ENCODE results near the gene TRIP6. TPM values are rescaled to one million over a fixed set of nuclear protein-coding genes. Genes with fewer than 3 reads are reported as not detected.

Gene TRIP6
- total RNA-seq, 1 experiment from 2014 or later, result 102 TPM

GRCh38 chr7:100885440-100886141 lies 18.4 kb downstream of the TRIP6 start:
- H3K9ac ChIP-seq (ENCODE audit: low read length), result no peak overlapping the region
- TF ChIP-seq RAD21 (IDR thresholded peaks at IDR 0.05; ENCODE audit: low read depth) (no peak), ZFX (IDR thresholded peaks at IDR 0.05) (no peak), CEBPB (IDR thresholded peaks at IDR 0.05; ENCODE audit: low read depth) (no peak)
- no TSS peak for BruUV-seq (replicated peaks)
- H3K4me2 ChIP-seq (ENCODE audit: low read length), result no peak overlapping the region
- no peak overlapping the region for H2AFZ ChIP-seq (ENCODE audit: low read depth, low read length, poor library complexity, severe bottlenecking)
- no peak for ATAC-seq
- CTCF ChIA-PET, result interaction anchor here (1.4 kb wide), 1 partner anchor 84 kb away, joined by 3 read pairs; no protein-coding TSS in a partner anchor
- H3K27ac ChIP-seq (ENCODE audit: low read depth, low read length), result no peak overlapping the region; the same call in 1 of the 2 replicates
- no peaks in the 10 kb centered on the region for H3K9me2 ChIP-seq (ENCODE audit: insufficient read depth)
- H3K79me2 ChIP-seq (ENCODE audit: insufficient read depth, low read length), result peaks cover 78% of the 10 kb centered on the region
- POLR2A ChIA-PET, result interaction anchor here (0.9 kb wide), 1 partner anchor 10 kb away, joined by 3 read pairs; no protein-coding TSS in a partner anchor
- H4K20me1 ChIP-seq (ENCODE audit: insufficient read depth), result no peaks in the 10 kb centered on the region
- DNase-seq (ENCODE audit: low read depth, low spot score), result no peak
- no peaks in the 10 kb centered on the region for H3K9me3 ChIP-seq (ENCODE audit: control insufficient read depth in 1 of 2, insufficient read depth in 1 of 2, low read depth in 1 of 2, low read length in 2 of 2)
- intact Hi-C loops (cut with micrococcal nuclease), result no loop called here
- RAD21 ChIA-PET (ENCODE audit: low non-redundant PET in 1 of 2, low total read pairs in 2 of 2, uncharacterized antibody in 2 of 2, unreplicated experiment in 2 of 2), result no interaction called here
- H3K36me3 ChIP-seq (ENCODE audit: control insufficient read depth in 1 of 2, insufficient read depth in 2 of 2, low read length in 2 of 2), result peaks cover 54 to 83% of the 10 kb centered on the region in 2 experiments
- H3K4me3 ChIP-seq (replicated peaks in 1 of 2; ENCODE audit: low read depth in 1 of 2, low read length in 2 of 2), result no peak overlapping the region
- no peaks in the 10 kb centered on the region for H3K27me3 ChIP-seq (ENCODE audit: insufficient read depth, low read length)
- peaks cover 1 to 31% of the 10 kb centered on the region in 2 experiments for H3K4me1 ChIP-seq (ENCODE audit: control insufficient read depth in 1 of 2, insufficient read depth in 2 of 2, low read length in 2 of 2)

GRCh38 chr7:100886142-100886935 lies 19.2 kb downstream of the TRIP6 start:
- CTCF ChIA-PET, result interaction anchor here (0.8 to 1.4 kb wide), 2 partner anchors 34 to 85 kb away, joined by 3 read pairs; partner anchors contain the start of gene SLC12A9
- intact Hi-C loops (cut with micrococcal nuclease), result no loop called here
- ATAC-seq, result no peak
- TF ChIP-seq CBX3 (IDR thresholded peaks at IDR 0.05; ENCODE audit: low read depth), result no peak
- TF ChIP-seq REST (IDR thresholded peaks at IDR 0.05; ENCODE audit: low read depth), result no peak
- no peak for TF ChIP-seq ZNF274 (IDR thresholded peaks at IDR 0.05; ENCODE audit: low read depth, low read length)
- no peak for TF ChIP-seq ZBTB33 (IDR thresholded peaks at IDR 0.05; ENCODE audit: extremely low read depth, insufficient replicate concordance, low read length)
- TF ChIP-seq CTCF (IDR thresholded peaks at IDR 0.05 in 2 of 3, conservative IDR thresholded peaks at IDR 0.05 in 1 of 3; ENCODE audit: borderline replicate concordance in 1 of 3, insufficient read depth in 1 of 3, low read depth in 2 of 3, low read length in 2 of 3), result no peak
- no peak for TF ChIP-seq FOSL1 (IDR thresholded peaks at IDR 0.05; ENCODE audit: low read depth)

More at GRCh38 chr7:100886142-100886935, 19.2 kb downstream of the TRIP6 start:
- Histone ChIP-seq H3K9me3 (ENCODE audit: control insufficient read depth in 1 of 2, insufficient read depth in 1 of 2, low read depth in 1 of 2, low read length in 2 of 2) (no peaks in the 10 kb centered on the region), H3K9me2 (ENCODE audit: insufficient read depth) (no peaks in the 10 kb centered on the region), H3K27ac (ENCODE audit: low read depth, low read length) (peak overlapping the region; percentile 36; the same call in 1 of the 2 replicates), H3K36me3 (ENCODE audit: control insufficient read depth in 1 of 2, insufficient read depth in 2 of 2, low read length in 2 of 2) (peaks cover 51 to 75% of the 10 kb centered on the region in 2 experiments), H4K20me1 (ENCODE audit: insufficient read depth) (no peaks in the 10 kb centered on the region), H2AFZ (ENCODE audit: low read depth, low read length, poor library complexity, severe bottlenecking) (no peak overlapping the region), H3K27me3 (ENCODE audit: insufficient read depth, low read length) (no peaks in the 10 kb centered on the region), H3K79me2 (ENCODE audit: insufficient read depth, low read length) (peaks cover 70% of the 10 kb centered on the region), H3K9ac (ENCODE audit: low read length) (no peak overlapping the region), H3K4me1 (ENCODE audit: control insufficient read depth in 1 of 2, insufficient read depth in 2 of 2, low read length in 2 of 2) (peaks cover 8 to 38% of the 10 kb centered on the region in 2 experiments), H3K4me2 (ENCODE audit: low read length) (no peak overlapping the region), H3K4me3 (replicated peaks in 1 of 2; ENCODE audit: low read depth in 1 of 2, low read length in 2 of 2) (no peak overlapping the region)
- no peak for DNase-seq (ENCODE audit: low read depth, low spot score)
- POLR2A ChIA-PET, result interaction anchor here (0.9 kb wide), 1 partner anchor 11 kb away, joined by 3 read pairs; no protein-coding TSS in a partner anchor
- RAD21 ChIA-PET (ENCODE audit: low non-redundant PET in 1 of 2, low total read pairs in 2 of 2, uncharacterized antibody in 2 of 2, unreplicated experiment in 2 of 2), result no interaction called here
- no TSS peak for BruUV-seq (replicated peaks)

Data from HCT116 (cell line).